ENCODE results near the gene MAP3K13. TPM values are rescaled to one million over a fixed set of nuclear protein-coding genes. Genes with fewer than 3 reads are reported as not detected.
"Not testable (repeated sequence)": the region's sequence is repeated elsewhere in the genome, so short reads cannot be mapped to it uniquely, and the experiment has no call there.

MAP3K13 gene
- total and polyA plus RNA-seq, 7 donors = 2.6 to 7.6 (median 5.0) TPM

DNA sequence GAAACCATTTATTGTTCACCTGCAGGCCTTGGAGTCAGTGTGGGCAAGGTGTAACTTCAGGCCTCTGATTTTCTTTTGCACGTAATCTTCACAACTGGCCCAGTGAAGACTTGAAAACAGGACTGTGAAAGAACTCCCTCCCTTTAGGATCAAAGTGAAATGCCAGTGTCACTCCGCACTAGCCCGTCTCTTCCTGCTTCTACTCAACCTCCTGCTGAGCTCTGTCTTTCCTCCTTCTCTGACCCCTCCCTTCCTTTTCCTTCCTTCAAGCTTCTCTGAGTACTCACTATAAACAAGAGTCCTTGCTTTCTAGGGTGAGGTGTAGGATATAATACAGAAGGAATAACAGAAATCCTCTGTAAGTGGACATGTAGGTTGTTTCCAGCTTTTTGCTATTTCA, 107.4 kb downstream of the MAP3K13 start:
- Histone ChIP-seq H3K36me3 (ENCODE audit: insufficient read depth in 1 of 2, low read depth in 1 of 2) (peaks cover 6 to 65% of the 10 kb centered on the region in 2 donors), H3K27ac (no peak overlapping the region), H3K4me1 (no peaks in the 10 kb centered on the region), H3K27me3 (ENCODE audit: insufficient read depth in 3 of 3, low read length in 2 of 3) (no peaks in the 10 kb centered on the region), H3K9me3 (no peaks in the 10 kb centered on the region), H3K4me3 (no peak overlapping the region)
- 76 to 79% (median 78%) methylated on average over 3 of the region's 3 CpGs for WGBS, 3 donors
- no peak for DNase-seq
- no peak for ATAC-seq
- TF ChIP-seq, protein P1, sequence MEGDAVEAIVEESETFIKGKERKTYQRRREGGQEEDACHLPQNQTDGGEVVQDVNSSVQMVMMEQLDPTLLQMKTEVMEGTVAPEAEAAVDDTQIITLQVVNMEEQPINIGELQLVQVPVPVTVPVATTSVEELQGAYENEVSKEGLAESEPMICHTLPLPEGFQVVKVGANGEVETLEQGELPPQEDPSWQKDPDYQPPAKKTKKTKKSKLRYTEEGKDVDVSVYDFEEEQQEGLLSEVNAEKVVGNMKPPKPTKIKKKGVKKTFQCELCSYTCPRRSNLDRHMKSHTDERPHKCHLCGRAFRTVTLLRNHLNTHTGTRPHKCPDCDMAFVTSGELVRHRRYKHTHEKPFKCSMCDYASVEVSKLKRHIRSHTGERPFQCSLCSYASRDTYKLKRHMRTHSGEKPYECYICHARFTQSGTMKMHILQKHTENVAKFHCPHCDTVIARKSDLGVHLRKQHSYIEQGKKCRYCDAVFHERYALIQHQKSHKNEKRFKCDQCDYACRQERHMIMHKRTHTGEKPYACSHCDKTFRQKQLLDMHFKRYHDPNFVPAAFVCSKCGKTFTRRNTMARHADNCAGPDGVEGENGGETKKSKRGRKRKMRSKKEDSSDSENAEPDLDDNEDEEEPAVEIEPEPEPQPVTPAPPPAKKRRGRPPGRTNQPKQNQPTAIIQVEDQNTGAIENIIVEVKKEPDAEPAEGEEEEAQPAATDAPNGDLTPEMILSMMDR (IDR thresholded peaks at IDR 0.05) = no peak
- intact Hi-C loops (cut with DNase I) = no loop called here

DNA sequence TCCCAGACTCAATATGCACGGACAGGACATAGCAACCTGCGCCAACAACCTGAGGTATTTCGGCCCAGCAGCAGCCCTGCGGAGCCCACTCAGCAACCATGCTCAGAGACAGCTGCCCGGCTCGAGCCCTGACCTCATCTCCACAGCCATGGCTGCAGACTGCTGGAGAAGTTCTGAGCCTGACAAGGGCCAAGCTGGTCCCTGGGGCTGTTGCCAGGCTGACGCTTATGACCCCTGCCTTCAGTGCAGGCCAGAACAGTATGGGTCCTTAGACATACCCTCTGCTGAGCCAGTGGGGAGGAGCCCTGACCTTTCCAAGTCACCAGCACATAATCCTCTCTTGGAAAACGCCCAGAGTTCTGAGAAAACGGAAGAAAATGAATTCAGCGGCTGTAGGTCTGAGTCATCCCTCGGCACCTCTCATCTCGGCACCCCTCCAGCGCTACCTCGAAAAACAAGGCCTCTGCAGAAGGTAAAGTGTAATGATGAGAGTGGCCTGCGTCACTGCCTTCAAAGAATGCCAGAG, 110.4 kb downstream of the MAP3K13 start:
- TF ChIP-seq, protein P1 (IDR thresholded peaks at IDR 0.05) = no peak
- WGBS, 3 donors = 86 to 91% (median 88%) methylated on average over 15 of the region's 15 CpGs
- intact Hi-C loops (cut with DNase I) = no loop called here

DNA sequence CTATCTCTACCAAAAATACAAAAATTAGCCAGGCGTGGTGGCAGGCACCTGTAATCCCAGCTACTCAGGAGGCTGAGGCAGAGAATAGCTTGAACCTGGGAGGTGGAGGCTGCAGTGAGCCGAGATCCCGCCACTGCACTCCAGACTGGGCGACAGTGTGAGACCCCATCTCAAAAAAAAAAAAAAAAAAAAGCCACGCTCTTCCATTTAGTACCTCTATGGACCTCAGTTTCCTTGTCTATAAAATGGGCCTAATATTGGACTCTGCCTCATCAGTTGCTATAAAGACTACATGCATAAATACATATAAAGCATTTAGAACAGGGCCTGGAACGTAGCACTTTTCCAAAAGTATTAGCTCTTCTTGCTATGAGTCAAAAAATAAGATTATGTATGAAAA, 112.0 kb downstream of the MAP3K13 start:
- H3K27me3 ChIP-seq (ENCODE audit: insufficient read depth in 3 of 3, low read length in 2 of 3); H3K4me3 ChIP-seq; H3K27ac ChIP-seq; intact Hi-C loops (cut with DNase I); H3K4me1 ChIP-seq; DNase-seq; H3K9me3 ChIP-seq; ATAC-seq: not testable (repeated sequence)
- peaks cover 0 to 75% of the 10 kb centered on the region in 2 donors for H3K36me3 ChIP-seq (ENCODE audit: insufficient read depth in 1 of 2, low read depth in 1 of 2)
- WGBS, 3 donors = 95 to 99% (median 97%) methylated on average over 5 to 6 of the region's 6 CpGs

More for the DNA sequence above, 110.4 kb downstream of the MAP3K13 start:
- ATAC-seq = no peak
- peaks cover 3 to 69% of the 10 kb centered on the region in 2 donors for H3K36me3 ChIP-seq (ENCODE audit: insufficient read depth in 1 of 2, low read depth in 1 of 2)
- no peak overlapping the region for H3K4me3 ChIP-seq
- H3K4me1 ChIP-seq = no peaks in the 10 kb centered on the region
- no peaks in the 10 kb centered on the region for H3K27me3 ChIP-seq (ENCODE audit: insufficient read depth in 3 of 3, low read length in 2 of 3)
- H3K27ac ChIP-seq = no peak overlapping the region
- DNase-seq = peak in 1 of 2 donors; percentile 17
- H3K9me3 ChIP-seq = no peaks in the 10 kb centered on the region

DNA sequence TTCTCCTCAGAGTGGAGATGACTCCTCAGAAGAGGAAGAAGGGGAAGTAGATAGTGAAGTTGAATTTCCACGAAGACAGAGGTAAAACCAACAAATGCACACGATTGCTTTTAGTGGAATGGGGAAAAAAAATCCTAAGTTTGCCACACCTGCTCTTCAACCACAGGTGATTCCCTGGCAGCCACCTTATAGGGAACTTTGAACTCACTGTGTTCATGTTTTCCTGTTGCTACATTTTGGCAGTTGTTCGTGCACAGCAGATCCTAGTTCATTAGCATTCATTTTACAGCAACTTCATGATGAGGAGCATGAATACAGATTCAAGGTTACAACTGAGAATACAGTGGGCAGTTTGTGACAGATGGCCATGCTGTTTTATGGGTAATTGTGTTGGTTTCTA, 114.4 kb downstream of the MAP3K13 start:
- ATAC-seq (no peak), DNase-seq (no peak)
- intact Hi-C loops (cut with DNase I) = no loop called here
- 79 to 90% (median 84%) methylated on average over 3 of the region's 3 CpGs for WGBS, 3 donors
- no peak overlapping the region for H3K27ac ChIP-seq
- no peak overlapping the region for H3K4me3 ChIP-seq
- H3K4me1 ChIP-seq = no peaks in the 10 kb centered on the region
- TF ChIP-seq, protein P1 (IDR thresholded peaks at IDR 0.05) = no peak
- H3K36me3 ChIP-seq (ENCODE audit: insufficient read depth in 1 of 2, low read depth in 1 of 2) = peaks cover 3 to 91% of the 10 kb centered on the region in 2 donors
- H3K9me3 ChIP-seq = no peaks in the 10 kb centered on the region
- no peaks in the 10 kb centered on the region for H3K27me3 ChIP-seq (ENCODE audit: insufficient read depth in 3 of 3, low read length in 2 of 3)

DNA sequence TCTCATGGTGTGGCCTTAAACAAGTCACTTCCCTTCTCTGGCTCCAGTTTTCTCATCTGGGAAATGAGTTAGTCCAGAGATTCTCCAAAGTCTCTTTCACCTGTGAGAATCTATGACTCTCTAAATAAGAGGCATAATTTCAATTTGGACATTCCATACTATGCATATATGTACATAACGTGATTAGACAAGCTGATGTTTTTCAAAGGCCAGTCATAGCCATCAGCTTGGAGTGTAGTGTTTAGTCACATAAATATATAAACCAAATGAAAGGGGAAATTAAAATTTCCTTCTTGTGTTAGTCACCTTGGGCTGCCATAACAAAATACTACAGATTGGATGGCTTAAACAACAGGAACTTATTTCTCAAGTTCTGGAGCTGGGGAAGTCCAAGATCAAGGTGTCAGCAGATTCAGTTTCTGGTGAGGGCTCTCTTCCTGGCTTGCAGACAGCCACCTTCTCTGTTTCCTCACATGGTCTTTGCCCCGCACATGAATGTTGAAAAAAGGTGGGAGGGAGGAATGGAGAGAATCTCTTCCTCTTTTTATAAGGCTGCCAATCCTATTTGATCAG, 116.5 kb downstream of the MAP3K13 start:
- ATAC-seq = no peak
- H3K27me3 ChIP-seq (ENCODE audit: insufficient read depth in 3 of 3, low read length in 2 of 3) = no peaks in the 10 kb centered on the region
- H3K36me3 ChIP-seq (ENCODE audit: insufficient read depth in 1 of 2, low read depth in 1 of 2) = peaks cover 4 to 84% of the 10 kb centered on the region in 2 donors
- TF ChIP-seq, protein P1 (IDR thresholded peaks at IDR 0.05) = no peak
- intact Hi-C loops (cut with DNase I) = no loop called here
- no peak overlapping the region for H3K27ac ChIP-seq
- H3K9me3 ChIP-seq = no peaks in the 10 kb centered on the region
- H3K4me1 ChIP-seq = no peaks in the 10 kb centered on the region
- no peak overlapping the region for H3K4me3 ChIP-seq
- 93 to 97% (median 93%) methylated on average over 2 of the region's 2 CpGs for WGBS, 3 donors
- no peak for DNase-seq

All from psoas muscle (tissue), 8 donors.